ENCODE data around the gene GIPR. TPM values are rescaled to one million over a fixed set of nuclear protein-coding genes. Genes with fewer than 3 reads are reported as not detected.

Gene GIPR, protein sequence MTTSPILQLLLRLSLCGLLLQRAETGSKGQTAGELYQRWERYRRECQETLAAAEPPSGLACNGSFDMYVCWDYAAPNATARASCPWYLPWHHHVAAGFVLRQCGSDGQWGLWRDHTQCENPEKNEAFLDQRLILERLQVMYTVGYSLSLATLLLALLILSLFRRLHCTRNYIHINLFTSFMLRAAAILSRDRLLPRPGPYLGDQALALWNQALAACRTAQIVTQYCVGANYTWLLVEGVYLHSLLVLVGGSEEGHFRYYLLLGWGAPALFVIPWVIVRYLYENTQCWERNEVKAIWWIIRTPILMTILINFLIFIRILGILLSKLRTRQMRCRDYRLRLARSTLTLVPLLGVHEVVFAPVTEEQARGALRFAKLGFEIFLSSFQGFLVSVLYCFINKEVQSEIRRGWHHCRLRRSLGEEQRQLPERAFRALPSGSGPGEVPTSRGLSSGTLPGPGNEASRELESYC
- total RNA-seq, result 0.09 and 0.14 TPM in 2 replicates

DNA sequence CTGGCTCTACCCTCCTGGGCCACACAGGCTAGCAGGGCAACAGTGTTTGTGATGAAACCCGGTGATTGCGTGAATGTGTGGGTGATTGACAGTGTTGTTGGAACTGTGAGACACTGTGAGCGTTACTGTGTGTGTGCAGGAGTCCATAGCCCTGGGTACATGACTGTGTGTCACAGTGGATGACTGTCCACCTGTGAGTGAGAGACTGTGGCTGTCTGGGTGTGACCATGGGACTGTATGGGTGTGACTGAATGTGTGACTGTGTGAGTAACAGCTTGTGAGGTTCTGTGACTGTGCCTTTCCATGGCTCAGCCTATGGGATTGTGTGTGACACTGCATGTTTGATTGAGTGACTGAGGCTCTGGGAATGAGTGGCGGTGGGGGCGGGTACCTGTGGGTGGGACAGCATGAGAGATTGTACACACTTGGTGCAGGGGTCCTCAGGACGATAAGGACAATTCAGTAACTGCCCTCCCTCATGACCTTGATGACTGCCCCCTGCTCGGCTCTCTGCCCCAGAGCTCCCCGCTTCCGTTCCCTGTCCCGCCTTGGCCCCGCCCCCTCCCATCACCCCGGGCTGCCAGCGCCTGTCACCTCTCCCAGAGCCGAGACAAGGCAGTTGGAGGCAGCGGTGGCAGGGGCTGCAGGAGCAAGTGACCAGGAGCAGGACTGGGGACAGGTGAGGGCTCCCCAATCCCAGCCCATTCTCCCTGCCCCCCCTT lies at the start of gene GIPR:
Gene GIPR, plus strand, starts transcription at position 602 of the 722 bp plus-strand sequence. CDS start 1,300 bp downstream, outside the sequence.

DNA sequence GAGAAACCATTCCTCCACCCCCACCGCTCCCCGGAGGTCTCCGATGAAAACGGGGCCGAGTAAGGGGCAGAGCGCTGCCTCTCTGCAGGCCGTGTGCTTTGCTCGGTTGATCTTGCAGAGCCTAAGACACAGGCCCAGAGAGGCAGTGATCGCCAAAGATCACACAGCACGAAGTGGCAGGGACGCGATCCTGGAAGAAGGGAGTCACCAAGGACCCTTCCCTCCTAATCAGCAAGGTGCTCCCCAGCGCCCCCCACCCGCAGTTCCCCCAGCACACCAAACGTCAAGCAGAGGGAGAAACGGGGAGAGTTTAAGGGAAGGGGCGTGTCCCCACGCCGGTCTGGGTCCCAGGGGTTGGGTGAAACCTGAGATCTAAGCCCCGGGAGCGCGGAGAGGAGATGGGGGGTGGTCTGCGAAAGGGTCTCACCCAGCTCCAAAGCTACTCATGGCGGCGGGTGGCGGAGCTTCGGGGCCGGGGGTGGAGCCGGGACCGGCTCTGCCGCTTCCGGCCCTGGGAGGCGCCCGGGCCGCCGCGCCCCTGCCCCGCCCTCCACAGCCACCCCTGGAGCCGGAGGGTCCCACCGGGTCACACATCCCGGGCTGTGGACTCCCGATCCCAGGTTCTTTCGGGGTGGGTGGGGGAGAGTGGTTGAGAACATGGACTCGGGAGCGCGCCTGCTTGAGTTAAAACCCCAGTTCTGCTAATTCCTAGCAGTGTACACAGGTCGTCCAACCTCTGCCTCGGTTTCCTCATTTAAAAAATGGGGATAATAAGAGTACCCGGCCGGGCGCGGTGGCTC lies 28.9 kb upstream of the GIPR start, which contains the start of gene EML2:
Gene EML2, minus strand, starts transcription at position 468 of the 800 bp plus-strand sequence. Its CDS starts 21 bp downstream, at position 447.

DNA sequence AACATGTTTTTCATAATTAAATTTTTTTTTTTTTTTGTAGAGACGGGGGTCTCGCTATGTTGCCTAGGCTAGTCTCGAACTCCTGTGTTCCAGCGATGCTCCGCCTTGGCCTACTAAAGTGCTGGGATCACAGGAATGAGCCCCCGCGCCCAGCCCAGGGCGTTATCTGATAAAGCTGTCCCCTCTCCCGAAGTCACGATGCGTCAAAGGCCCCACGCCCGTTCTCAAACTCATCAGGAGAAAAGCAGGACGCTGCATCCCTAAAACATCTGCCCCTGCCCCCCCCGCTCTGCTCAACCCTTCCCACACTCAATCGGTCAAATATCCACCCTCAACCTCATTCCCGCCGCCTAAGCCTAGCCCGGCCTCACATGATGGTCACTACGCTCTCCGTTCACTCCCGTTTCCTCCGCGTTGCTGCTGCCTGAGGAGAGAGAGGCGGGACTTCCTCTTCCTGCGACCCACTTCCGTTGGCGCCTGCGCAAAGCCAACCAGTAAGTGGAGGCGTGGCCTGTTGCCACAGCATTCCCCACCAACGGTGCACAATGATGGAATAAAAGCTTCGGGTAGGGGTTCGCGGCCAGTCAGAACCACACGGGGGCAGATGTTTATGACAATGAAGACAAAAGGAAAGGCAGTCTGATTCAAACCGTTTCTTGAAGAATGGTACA lies 23.6 kb downstream of the GIPR start, which contains the start of gene SNRPD2:
Gene SNRPD2, minus strand, starts transcription at position 438 of the 671 bp plus-strand sequence. Its CDS starts 65 bp downstream, at position 373.

DNA sequence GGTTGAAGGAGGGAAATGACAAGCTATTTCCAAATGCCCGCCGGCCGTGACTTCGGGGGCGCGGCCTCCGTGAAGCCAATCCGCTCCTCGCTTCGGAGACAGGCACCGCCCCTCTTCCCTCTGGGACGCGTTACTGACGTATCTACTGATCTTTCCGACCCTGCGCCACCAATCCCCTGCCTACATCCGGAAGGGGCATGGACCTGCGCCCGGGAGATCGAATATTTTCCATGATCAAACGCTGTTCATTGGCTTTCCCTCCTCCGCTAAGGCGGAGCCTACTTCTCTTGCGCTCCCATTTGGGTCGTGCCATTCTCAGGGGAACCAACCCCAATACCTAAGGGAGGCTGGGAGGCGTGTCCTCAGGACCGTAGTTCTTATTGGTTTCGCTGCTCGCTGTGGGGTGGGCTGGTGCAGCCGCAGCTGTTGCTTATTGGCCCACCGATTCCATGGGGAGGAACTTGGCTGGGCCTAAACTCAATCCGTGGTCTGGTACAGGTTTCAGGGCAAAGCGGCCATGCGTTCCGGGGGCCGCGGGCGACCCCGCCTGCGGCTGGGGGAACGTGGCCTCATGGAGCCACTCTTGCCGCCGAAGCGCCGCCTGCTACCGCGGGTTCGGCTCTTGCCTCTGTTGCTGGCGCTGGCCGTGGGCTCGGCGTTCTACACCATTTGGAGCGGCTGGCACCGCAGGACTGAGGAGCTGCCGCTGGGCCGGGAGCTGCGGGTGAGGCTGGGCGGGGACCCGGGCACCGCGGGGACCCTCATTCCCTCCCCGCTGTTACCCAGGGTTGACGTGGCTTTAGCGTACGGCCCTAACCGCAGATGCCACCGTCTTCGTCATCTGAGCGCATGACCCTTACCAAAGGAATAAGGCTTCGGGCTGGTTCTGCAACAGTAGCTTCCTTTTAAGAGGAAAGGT lies 24.4 kb downstream of the GIPR start, which contains the start of gene QPCTL:
Gene QPCTL, plus strand, starts transcription at position 480 of the 919 bp plus-strand sequence. Its CDS starts 38 bp downstream, at position 518.

DNA sequence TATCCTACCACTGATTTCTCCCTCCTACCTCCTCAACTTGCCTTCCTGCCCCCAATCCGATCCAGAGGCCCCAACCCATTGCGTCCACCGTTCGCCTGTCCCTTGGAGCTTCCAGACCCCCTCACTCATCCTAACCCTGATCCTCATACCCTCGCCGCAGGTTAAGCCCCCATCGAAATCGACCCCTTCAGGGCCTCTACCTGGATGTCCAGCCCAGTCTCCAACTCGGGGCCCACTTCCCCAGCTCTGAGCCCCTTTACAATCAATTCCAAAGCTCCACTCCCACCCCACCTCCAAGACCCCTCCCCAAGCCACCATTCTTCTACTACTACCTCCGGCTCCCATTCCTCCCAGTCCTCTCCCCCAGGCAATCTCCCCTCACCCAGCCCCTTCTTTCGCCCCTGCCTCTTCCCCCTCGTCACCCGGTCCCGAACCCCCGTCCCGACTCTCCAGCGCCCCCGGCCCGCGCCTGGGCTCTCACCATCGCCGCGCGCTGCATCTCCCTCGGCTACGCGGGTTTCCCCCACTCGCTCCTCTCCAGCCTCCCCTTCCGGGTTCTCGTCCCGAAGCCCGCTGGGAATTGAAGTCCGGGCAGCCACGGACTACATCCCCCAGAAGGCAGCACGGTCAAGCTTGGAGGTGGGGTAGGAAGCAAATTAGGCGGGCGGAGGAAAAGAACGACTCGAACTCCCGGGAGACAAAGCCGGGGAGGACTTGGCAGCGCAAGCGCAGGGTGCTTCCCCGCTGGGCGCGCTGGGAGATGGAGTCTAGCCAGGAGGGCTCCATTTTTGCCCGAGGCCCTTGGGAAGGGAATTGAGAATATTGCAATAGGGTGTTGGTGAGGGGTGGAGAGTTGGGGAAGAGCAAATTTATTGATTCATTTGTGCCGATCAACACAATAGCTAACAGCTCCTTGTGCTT lies 62.6 kb downstream of the GIPR start, which contains the start of gene FBXO46:
Gene FBXO46, minus strand, starts transcription at position 529 of the 921 bp plus-strand sequence. CDS start 17,401 bp downstream, outside the sequence.

Other genes starting within 250 kb of the GIPR start
- gene ERCC1, start 244.3 kb upstream of the GIPR start, total RNA-seq, result 76.4 and 88.5 TPM in 2 replicates
- gene FOSB, start 200.2 kb upstream of the GIPR start, total RNA-seq, result 0.57 and 2.7 TPM in 2 replicates
- 4.7 and 5.9 TPM in 2 replicates for gene RTN2, start 171.2 kb upstream of the GIPR start, total RNA-seq
- gene PPM1N, start 169.8 kb upstream of the GIPR start, total RNA-seq, result 1.4 and 2.6 TPM in 2 replicates
- 41.0 and 46.4 TPM in 2 replicates for gene VASP, start 160.7 kb upstream of the GIPR start, total RNA-seq
- 3.7 and 4.2 TPM in 2 replicates for gene OPA3, start 83.4 kb upstream of the GIPR start, total RNA-seq
- not detected in 2 replicates for gene GPR4, start 66.0 kb upstream of the GIPR start, total RNA-seq
- 27.9 and 36.7 TPM in 2 replicates for gene EML2, start 28.8 kb upstream of the GIPR start, total RNA-seq
- gene SNRPD2, start 23.7 kb downstream of the GIPR start, total RNA-seq, result 780 and 863 TPM in 2 replicates
- 17.2 and 19.1 TPM in 2 replicates for gene QPCTL, start 24.4 kb downstream of the GIPR start, total RNA-seq
- 2.0 and 2.6 TPM in 2 replicates for gene FBXO46, start 62.7 kb downstream of the GIPR start, total RNA-seq
- not detected in 2 replicates for gene MEIOSIN, start 65.2 kb downstream of the GIPR start, total RNA-seq
- gene SIX5, start 101.0 kb downstream of the GIPR start, total RNA-seq, result 6.8 and 8.0 TPM in 2 replicates
- 28.0 and 70.8 TPM in 2 replicates for gene DMPK, start 114.3 kb downstream of the GIPR start, total RNA-seq
- 20.2 and 27.5 TPM in 2 replicates for gene DMWD, start 124.6 kb downstream of the GIPR start, total RNA-seq
- gene RSPH6A, start 147.1 kb downstream of the GIPR start, total RNA-seq, result 0.09 and 0.14 TPM in 2 replicates
- gene SYMPK, start 194.9 kb downstream of the GIPR start, total RNA-seq, result 24.5 and 32.4 TPM in 2 replicates
- gene FOXA3, start 196.1 kb downstream of the GIPR start, total RNA-seq, result not detected in 2 replicates
- gene IRF2BP1, start 217.9 kb downstream of the GIPR start, total RNA-seq, result 18.6 and 22.7 TPM in 2 replicates
- gene MYPOP, start 234.4 kb downstream of the GIPR start, total RNA-seq, result 0.85 and 0.92 TPM in 2 replicates
- not detected in 2 replicates for gene NANOS2, start 246.6 kb downstream of the GIPR start, total RNA-seq